HG02981 (cell line): ENCODE measurements around the gene ONECUT2.
"Not testable (repeated sequence)": the region's sequence is repeated elsewhere in the genome, so short reads cannot be mapped to it uniquely, and the experiment has no call there.

Experiments
- ATAC-seq: cut with Tn5 transposase; IDR thresholded peaks from one replicate; pipeline ENCODE4 v1.9.1; 2021; ENCODE audit warnings: mild to moderate bottlenecking, moderate library complexity; ENCODE audit not compliant: unreplicated experiment

ONECUT2 gene

GRCh38 chr18:57445488-57446319 lies 10.5 kb downstream of the ONECUT2 start:
- no peak for ATAC-seq

DNA sequence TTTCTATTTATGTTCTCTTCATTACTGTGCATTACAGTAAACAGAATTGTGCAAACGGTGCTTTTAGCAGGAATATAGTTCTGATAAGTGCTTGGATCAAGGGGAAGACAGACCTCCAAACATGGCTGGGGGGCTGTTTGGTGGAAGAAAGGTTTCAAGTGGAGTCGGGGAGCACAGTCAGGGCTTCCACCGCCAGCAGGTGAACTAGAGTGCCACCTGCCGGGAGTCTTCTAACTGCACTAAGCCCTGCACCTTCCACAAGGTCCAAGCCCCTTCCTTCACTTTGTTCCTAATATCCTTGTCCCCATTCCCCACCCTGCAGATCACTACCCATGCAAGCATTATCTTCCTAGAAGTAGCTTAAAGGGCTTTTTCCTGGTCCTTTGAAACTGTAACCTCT lies 11.1 kb downstream of the ONECUT2 start:
- ATAC-seq, result no peak

- ATAC-seq, result no peak
These were observed 12.0 kb downstream of the ONECUT2 start for GRCh38 chr18:57447154-57447621.

DNA sequence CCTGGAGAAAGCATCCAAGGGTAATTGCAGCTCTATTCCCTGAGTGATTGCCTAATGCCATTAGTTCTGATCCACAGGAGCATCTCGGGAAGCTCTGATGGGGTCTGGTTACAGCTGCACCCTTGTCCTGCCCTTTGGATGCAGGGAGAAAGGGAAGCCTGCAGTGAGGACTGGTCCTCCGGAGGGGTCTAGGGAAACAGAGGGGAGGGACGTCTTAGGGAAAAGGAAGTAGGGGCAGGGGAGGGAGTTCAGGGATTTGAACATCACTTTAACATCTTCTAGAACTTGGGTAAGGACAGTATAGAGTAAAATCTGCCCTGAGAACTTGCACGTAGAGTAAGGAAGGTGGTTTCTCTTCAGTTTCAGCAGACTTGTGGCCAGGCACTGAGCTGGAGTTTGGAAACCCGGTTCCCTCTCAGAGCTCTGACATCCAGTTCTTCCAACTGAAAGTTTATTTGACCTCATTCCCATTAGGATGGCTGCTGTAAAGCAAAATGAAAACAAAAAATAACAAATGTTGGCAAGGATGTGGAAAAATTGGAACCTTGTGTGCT lies 20.5 kb downstream of the ONECUT2 start:
- no peak for ATAC-seq

GRCh38 chr18:57461652-57462269 lies 26.6 kb downstream of the ONECUT2 start:
- ATAC-seq, result no peak

GRCh38 chr18:57466307-57466706 lies 31.1 kb downstream of the ONECUT2 start:
- ATAC-seq, result no peak

DNA sequence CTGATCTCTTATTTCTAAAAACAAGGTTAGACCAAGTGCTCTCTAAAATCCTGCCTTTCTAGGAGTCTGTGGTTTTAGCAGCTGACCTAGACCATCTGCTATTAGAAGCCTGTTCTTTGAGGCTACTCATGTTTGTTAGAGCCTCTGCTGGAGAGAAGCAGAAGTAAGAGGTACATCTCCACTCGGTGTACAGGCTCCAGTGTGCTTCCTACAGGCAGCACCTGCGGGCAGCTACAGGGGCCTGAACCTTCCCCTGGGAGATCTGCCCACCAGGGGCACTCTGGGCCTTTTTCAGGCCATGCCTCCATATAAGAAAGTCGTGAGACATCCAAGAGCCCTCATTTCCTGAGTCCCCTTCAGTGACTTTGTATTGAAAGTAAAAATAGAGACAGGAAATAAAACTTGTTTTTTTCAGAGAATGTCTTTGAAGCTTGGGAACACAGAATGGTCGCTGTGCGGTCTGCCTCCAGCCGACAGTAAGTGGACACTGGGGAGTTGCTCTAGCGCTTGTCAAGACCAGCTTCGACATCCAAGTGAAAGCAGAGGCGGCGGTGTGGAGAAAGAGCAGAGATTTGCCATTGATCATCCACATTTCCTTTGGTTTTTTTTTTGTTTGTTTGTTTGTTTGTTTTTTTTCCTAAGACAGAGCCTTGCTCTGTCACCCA lies 31.7 kb downstream of the ONECUT2 start:
- no peak for ATAC-seq

GRCh38 chr18:57469884-57470283 lies 34.7 kb downstream of the ONECUT2 start:
- ATAC-seq, result no peak

DNA sequence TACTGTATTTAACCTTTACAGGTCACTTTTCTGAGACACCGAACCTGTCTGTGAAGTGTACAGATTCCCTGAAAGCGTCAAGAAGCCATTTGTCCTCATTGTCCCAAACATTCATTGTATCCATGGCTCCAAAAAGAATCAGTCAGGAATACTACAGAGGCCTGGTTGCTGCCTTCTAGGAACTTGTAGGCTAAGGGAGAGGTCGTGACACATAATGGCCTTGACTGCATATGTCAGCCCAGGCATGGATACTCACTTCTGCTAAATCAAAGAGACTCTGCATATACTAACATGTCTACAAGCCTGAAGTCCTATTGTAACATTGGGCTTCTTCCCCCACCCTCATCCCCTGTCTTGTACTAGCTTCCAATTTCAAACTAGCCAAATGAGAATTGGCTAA lies 40.2 kb downstream of the ONECUT2 start:
- ATAC-seq, result no peak

DNA sequence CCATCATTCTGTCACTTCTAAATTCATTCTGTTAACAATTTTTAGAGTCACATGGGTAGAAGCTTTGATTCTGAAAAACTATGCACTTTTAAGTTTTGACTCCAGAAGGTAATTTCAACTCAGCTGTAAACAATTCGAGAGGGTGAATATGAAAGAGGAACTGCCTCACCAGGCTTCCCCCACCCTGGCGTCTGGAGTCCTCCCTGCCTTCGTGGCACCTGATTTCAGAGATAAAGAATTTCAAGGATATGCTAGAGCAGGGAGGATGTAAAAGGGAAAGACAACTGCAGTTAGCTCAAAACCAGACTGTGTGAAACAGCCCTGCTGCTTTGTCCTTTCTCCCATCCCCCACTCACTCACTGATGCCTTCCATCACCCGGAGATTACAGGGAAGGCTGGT lies 40.7 kb downstream of the ONECUT2 start:
- no peak for ATAC-seq

GRCh38 chr18:57480733-57481132 lies 45.6 kb downstream of the ONECUT2 start:
- ATAC-seq, result no peak

DNA sequence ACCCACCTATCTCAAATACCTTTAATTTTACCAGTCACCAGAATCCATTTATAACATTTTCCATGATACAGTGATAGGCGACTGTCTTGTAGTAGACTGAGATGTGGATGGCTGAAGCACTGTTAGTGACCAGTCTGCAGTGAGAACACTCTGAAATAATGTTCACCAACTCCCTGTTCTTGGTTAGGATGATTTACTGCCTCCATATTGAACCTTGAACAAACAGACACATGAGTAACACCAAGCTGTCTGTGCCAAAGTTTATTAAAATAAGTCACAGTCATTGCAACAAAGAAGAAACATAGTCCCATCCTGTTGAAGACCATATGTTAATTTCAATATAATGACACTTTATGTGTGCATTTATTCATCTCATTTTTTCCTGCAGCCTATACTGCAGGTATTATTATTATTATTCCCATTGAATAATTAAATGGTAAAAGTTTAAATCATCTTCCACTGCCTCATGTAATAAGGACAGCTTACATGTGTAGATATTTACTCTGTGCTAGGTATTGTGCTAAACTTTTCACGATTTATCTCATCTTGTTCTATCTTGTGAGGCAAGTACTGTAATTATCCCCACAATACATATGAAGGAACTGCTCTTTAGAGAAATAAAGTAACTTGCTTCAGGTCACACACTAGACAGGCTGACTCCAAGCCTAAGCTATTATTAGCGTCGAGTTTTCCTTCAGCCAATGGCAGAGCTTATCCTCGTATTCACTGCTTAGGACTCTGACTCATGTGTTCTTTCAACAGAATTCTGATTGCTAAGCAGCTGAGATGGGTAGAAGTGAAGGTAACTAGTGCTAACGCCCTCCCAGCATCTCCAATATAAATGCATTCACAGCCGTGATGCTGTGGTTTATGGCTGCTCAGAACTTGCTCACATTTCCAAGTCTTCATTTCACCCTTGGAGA lies 62.5 kb downstream of the ONECUT2 start:
- ATAC-seq, result no peak

DNA sequence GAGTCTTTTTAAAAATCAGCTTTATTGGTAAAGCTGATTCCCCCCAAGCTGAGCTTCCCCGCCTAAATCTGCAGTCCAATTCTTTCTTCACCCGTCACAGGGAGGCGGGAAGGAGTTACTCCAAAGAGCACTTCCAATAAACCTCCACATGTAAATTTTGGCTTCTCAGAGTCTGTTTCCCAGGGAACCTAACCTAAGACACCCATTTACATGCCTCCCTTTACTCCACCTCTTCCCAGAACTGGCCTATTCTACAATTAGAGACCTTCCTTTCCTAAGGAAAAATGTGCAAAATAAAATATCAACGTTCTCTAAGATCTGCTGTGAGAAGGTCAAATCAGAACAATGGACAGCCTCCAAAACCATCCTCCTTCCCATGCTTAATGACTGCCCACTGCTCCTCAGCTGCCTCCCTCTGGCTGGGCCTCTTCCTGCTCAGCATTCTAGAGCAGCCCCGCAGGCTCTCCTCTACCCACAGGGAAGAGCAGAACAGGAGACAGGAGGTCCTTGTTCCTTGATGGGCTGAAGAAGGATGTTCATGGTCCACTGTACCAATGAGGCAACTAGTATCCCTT lies 63.6 kb downstream of the ONECUT2 start:
- ATAC-seq, result no peak

DNA sequence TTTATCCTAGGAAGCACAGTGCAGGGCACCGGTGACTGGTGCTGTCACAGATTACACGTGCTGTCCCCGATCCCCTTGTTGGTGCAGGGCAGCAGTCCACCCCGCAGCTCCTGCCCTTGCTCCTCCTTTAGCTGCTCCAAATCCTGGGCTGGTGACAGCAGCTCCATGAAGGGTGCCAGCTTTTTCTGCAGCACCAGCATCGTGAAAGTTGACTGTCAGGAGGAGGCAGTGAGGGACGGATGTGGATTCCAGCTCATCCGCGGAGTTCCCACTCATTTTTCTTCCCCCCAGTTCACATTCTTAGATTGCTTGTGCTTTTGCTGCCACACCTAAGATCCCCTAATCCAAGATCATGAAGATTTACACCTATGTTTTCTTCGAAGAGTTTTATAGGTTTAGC lies 67.5 kb downstream of the ONECUT2 start:
- no peak for ATAC-seq

GRCh38 chr18:57505231-57505630 lies 70.1 kb downstream of the ONECUT2 start:
- no peak for ATAC-seq

- ATAC-seq, result no peak
These were observed 80.9 kb downstream of the ONECUT2 start for GRCh38 chr18:57516056-57516455.

DNA sequence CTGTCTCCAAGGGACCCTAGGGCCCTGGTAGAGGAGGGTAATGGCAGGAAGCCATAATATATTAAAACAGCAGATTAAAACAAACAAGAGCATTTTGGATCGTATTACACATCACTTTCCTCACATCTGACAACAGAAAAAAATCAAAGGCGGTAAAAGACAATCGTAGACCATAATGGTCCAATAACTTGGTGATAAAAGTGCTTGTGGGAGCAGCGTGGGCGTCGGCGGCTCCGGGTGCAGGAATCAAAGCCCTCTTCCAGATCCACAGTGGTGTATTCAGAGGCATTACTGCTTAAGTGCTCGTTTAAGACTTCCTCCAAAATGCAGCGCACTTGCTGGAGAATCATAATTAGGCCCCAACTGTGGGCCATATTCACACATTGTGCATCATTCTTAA lies 83.4 kb downstream of the ONECUT2 start:
- ATAC-seq, result no peak

GRCh38 chr18:57519668-57520424 lies 84.7 kb downstream of the ONECUT2 start:
- no peak for ATAC-seq

DNA sequence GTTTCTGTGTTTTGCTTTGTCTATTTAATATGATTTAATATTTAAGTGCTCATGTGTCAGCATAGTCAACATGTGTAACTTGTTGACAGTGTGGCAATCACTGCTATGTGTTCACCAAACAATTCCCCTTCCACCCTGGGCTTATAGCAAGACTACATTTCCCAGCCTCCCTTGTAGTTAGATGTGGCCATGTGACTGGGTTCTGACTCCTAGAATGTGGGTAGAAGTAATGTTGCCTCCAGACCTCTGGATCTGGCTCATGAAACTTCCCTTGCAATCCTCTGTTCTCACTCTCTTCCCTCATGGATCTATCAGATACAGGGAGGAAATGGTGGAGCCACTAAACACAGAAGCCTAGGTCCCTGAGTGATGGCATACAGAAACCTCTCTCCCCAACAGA lies 87.2 kb downstream of the ONECUT2 start:
- not testable (repeated sequence) for ATAC-seq
